ENCODE results near the gene LYPD3.
"Not testable (repeated sequence)": the region's sequence is repeated elsewhere in the genome, so short reads cannot be mapped to it uniquely, and the experiment has no call there.

LYPD3 gene

DNA sequence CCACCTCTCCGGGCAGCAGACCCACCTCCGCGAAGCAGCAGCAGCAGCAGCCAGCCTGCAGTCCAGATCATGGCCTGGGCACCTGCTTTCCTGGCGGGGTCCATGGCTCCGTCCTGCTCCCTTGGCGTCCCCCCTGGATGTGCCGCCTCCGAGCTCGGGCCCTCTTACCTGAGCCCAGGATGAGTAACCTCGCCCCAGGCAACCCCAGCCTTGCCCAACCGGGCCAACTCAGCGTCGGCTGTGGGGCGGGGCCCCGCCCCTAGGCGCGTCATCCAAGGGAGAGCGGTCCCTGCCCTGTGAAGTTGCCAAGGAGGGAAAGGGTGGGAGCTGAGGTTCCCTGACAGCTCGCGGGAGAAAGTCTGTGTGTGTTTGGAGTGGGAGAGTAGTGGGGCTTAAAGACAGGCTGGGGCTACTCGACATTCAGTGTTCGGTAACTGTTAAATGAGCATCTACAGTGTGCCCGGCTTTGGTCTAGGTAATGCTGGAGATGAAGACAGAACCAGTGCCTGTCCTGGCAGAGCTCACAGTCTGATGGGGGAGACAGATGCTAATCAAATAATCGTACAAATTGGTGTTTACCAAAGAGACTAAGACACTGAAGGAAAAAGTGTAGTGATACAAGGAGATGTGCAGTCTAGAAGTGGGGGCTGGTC is at the start of gene LYPD3:
LYPD3 (minus strand) TSS at position 141 of the 653 bp plus-strand sequence; CDS start at position 104, 37 bp downstream.
- ATAC-seq (replicated peaks; ENCODE audit: extremely low read depth, poor library complexity, severe bottlenecking) (no peak), DNase-seq (ENCODE audit: low spot score in 2 of 2) (no peak)
- Mint-ChIP-seq H3K4me1 (peaks cover 43% of the 10 kb centered on the region), H3K36me3 (ENCODE audit: insufficient read depth) (peaks cover 8% of the 10 kb centered on the region), H3K4me3 (peak within 1 kb of the TSS; percentile 89), H3K9me3 (no peaks in the 10 kb centered on the region), H3K27me3 (no peaks in the 10 kb centered on the region), H3K27ac (ENCODE audit: low read depth) (peak within 1 kb of the TSS; percentile 86)

DNA sequence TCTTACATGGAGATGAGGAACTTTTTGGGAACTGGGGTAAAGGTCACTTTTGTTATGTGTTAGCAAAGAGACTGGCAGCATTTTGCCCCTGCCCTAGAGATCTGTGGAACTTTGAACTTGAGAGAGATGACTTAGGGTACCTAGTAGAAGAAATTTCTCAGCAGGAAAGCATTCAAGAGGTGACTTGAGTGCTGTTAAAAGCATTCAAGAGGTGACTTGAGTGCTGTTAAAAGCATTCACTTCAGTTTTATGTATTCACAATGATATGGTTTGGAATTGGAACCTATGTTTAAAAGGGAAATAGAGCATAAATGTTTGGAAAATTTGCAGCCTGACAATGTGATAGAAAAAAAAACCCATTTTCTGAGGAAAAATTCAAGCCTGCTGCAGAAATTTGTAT is 47.0 kb upstream of the LYPD3 start:
- not testable (repeated sequence) for H3K9me3 Mint-ChIP-seq; H3K4me1 Mint-ChIP-seq; DNase-seq (ENCODE audit: low spot score in 2 of 2); ATAC-seq (replicated peaks; ENCODE audit: extremely low read depth, poor library complexity, severe bottlenecking); H3K27me3 Mint-ChIP-seq; H3K4me3 Mint-ChIP-seq
- Mint-ChIP-seq H3K36me3 (ENCODE audit: insufficient read depth) (peaks cover 15% of the 10 kb centered on the region), H3K27ac (ENCODE audit: low read depth) (peak overlapping the region; percentile 73)

- H3K36me3 Mint-ChIP-seq (ENCODE audit: insufficient read depth): peaks cover 16% of the 10 kb centered on the region
- ATAC-seq (replicated peaks; ENCODE audit: extremely low read depth, poor library complexity, severe bottlenecking): no peak
- H3K4me1 Mint-ChIP-seq: no peaks in the 10 kb centered on the region
- no peak overlapping the region for H3K4me3 Mint-ChIP-seq
- no peak overlapping the region for H3K27ac Mint-ChIP-seq (ENCODE audit: low read depth)
- no peak for DNase-seq (ENCODE audit: low spot score in 2 of 2)
- no peaks in the 10 kb centered on the region for H3K27me3 Mint-ChIP-seq
- H3K9me3 Mint-ChIP-seq: no peaks in the 10 kb centered on the region
Measured at GRCh38 chr19:43511324-43511723, 45.9 kb upstream of the LYPD3 start.

GRCh38 chr19:43510713-43511112 is 45.3 kb upstream of the LYPD3 start:
- Mint-ChIP-seq H3K27me3 (no peaks in the 10 kb centered on the region), H3K4me1 (no peaks in the 10 kb centered on the region), H3K4me3 (no peak overlapping the region), H3K27ac (ENCODE audit: low read depth) (no peak overlapping the region), H3K36me3 (ENCODE audit: insufficient read depth) (peaks cover 16% of the 10 kb centered on the region), H3K9me3 (no peaks in the 10 kb centered on the region)
- DNase-seq (ENCODE audit: low spot score in 2 of 2) (no peak), ATAC-seq (replicated peaks; ENCODE audit: extremely low read depth, poor library complexity, severe bottlenecking) (no peak)

DNA sequence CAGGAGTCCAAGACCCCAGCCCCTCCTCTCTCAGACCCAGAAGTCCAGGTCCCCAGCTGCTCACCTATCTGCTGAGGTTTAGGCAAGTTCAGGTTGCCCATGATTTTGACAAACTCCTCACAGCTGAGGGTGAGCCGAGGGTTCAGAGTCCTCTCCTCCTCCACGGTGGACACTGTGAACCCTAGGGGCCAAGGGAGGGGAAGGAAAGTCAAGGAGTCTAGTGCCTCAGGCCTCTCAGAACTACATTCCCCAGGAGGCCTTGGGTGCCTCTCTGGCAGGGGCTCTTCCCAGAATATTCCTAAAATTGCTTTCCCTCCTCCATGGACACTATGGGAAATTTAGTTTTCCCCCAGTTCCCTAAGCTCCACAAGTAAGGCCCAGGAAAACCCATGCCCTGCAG is 42.5 kb upstream of the LYPD3 start:
- H3K27ac Mint-ChIP-seq (ENCODE audit: low read depth): peak overlapping the region; percentile 49

GRCh38 chr19:43506629-43507028 is 41.2 kb upstream of the LYPD3 start:
- H3K27me3 Mint-ChIP-seq: no peaks in the 10 kb centered on the region
- no peak overlapping the region for H3K27ac Mint-ChIP-seq (ENCODE audit: low read depth)
- H3K36me3 Mint-ChIP-seq (ENCODE audit: insufficient read depth): peaks cover 21% of the 10 kb centered on the region
- H3K4me3 Mint-ChIP-seq: no peak overlapping the region
- DNase-seq (ENCODE audit: low spot score in 2 of 2): no peak
- no peak for ATAC-seq (replicated peaks; ENCODE audit: extremely low read depth, poor library complexity, severe bottlenecking)
- H3K9me3 Mint-ChIP-seq: no peaks in the 10 kb centered on the region
- peaks cover 24% of the 10 kb centered on the region for H3K4me1 Mint-ChIP-seq

More for the DNA sequence above, 42.5 kb upstream of the LYPD3 start:
- ATAC-seq (replicated peaks; ENCODE audit: extremely low read depth, poor library complexity, severe bottlenecking): no peak
- Mint-ChIP-seq H3K36me3 (ENCODE audit: insufficient read depth) (peaks cover 19% of the 10 kb centered on the region), H3K4me1 (peaks cover 15% of the 10 kb centered on the region), H3K27me3 (no peaks in the 10 kb centered on the region), H3K4me3 (no peak overlapping the region), H3K9me3 (no peaks in the 10 kb centered on the region)
- DNase-seq (ENCODE audit: low spot score in 2 of 2): no peak

DNA sequence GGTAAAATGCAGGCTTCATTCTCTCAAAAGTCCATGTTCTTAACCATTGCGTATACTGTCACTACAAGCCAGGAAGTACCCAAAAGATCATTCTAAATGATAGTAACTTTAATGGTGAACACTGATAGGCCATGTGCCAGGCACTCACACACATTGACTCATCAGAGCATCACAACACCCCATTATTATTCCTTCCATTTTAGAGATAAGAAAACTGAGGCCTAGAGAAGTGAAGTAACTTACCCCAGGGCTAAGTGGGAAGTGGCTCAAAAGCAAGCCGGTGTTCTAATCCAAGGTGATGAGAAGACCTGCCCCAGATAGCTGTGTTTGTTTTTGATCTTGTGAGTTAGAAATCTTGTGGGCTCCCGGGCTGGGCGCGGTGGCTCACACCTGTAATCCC is 40.5 kb upstream of the LYPD3 start:
- Mint-ChIP-seq H3K9me3 (no peaks in the 10 kb centered on the region), H3K27me3 (no peaks in the 10 kb centered on the region), H3K4me1 (peaks cover 24% of the 10 kb centered on the region), H3K36me3 (ENCODE audit: insufficient read depth) (peaks cover 20% of the 10 kb centered on the region), H3K4me3 (peak overlapping the region; percentile 47), H3K27ac (ENCODE audit: low read depth) (peak overlapping the region; percentile 29)
- ATAC-seq (replicated peaks; ENCODE audit: extremely low read depth, poor library complexity, severe bottlenecking): no peak
- no peak for DNase-seq (ENCODE audit: low spot score in 2 of 2)

DNA sequence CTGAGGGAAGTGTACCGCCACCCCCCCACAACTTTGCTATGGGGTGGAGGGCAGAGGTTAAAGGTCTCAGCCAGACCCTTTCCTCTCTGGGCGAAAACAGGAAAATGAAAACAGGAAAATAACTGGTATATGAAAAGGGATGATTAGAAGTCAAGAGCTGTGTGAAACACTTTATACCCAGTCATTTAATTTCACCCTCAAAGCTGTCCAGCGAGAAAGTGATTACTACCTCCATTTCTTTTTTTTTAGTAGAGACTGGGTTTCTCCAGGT is 39.7 kb upstream of the LYPD3 start:
- no peak for DNase-seq (ENCODE audit: low spot score in 2 of 2)
- H3K4me3 Mint-ChIP-seq: peak overlapping the region; percentile 97
- H3K27ac Mint-ChIP-seq (ENCODE audit: low read depth): peak overlapping the region; percentile 82
- no peak for ATAC-seq (replicated peaks; ENCODE audit: extremely low read depth, poor library complexity, severe bottlenecking)
- peaks cover 14% of the 10 kb centered on the region for H3K36me3 Mint-ChIP-seq (ENCODE audit: insufficient read depth)
- H3K9me3 Mint-ChIP-seq: no peaks in the 10 kb centered on the region
- H3K27me3 Mint-ChIP-seq: no peaks in the 10 kb centered on the region
- H3K4me1 Mint-ChIP-seq: peaks cover 24% of the 10 kb centered on the region

GRCh38 chr19:43504426-43505185 is 39.2 kb upstream of the LYPD3 start, which contains the start of gene PHLDB3:
Gene PHLDB3, minus strand, starts transcription at chr19:43504746. Its CDS starts 628 bp downstream, at chr19:43504118.
- no peak for DNase-seq (ENCODE audit: low spot score in 2 of 2)
- Mint-ChIP-seq H3K27ac (ENCODE audit: low read depth) (peak within 1 kb of the TSS; percentile 82), H3K36me3 (ENCODE audit: insufficient read depth) (peaks cover 14% of the 10 kb centered on the region)

GRCh38 chr19:43503501-43504425 is 38.4 kb upstream of the LYPD3 start:
- ATAC-seq (replicated peaks; ENCODE audit: extremely low read depth, poor library complexity, severe bottlenecking) (peak; percentile 91), DNase-seq (ENCODE audit: low spot score in 2 of 2) (peak; percentile 94 to 95)
- Mint-ChIP-seq H3K4me1 (peaks cover 29% of the 10 kb centered on the region), H3K36me3 (ENCODE audit: insufficient read depth) (peaks cover 16% of the 10 kb centered on the region), H3K4me3 (peak overlapping the region; percentile 97), H3K9me3 (no peaks in the 10 kb centered on the region), H3K27me3 (no peaks in the 10 kb centered on the region), H3K27ac (ENCODE audit: low read depth) (peak overlapping the region; percentile 82)

More at GRCh38 chr19:43504426-43505185, 39.2 kb upstream of the LYPD3 start, which contains the start of gene PHLDB3:
- Mint-ChIP-seq H3K9me3 (no peaks in the 10 kb centered on the region), H3K27me3 (no peaks in the 10 kb centered on the region), H3K4me1 (peaks cover 24% of the 10 kb centered on the region), H3K4me3 (peak within 1 kb of the TSS; percentile 97)
- peak; percentile 42 for ATAC-seq (replicated peaks; ENCODE audit: extremely low read depth, poor library complexity, severe bottlenecking)

- Mint-ChIP-seq H3K4me1 (peaks cover 33% of the 10 kb centered on the region), H3K27me3 (no peaks in the 10 kb centered on the region), H3K27ac (ENCODE audit: low read depth) (peak overlapping the region; percentile 82), H3K36me3 (ENCODE audit: insufficient read depth) (peaks cover 15% of the 10 kb centered on the region), H3K9me3 (no peaks in the 10 kb centered on the region), H3K4me3 (peak overlapping the region; percentile 97)
- DNase-seq (ENCODE audit: low spot score in 2 of 2) (no peak), ATAC-seq (replicated peaks; ENCODE audit: extremely low read depth, poor library complexity, severe bottlenecking) (no peak)
Measured at GRCh38 chr19:43502419-43502976, 37.1 kb upstream of the LYPD3 start.
